ENCODE results near the gene MGMT.
A peak's percentile ranks its signal among the peaks of the same experiment; 100 is the strongest.

MGMT gene

GRCh38 chr10:129593953-129594352 lies 126.9 kb downstream of the MGMT start:
- no peak for DNase-seq (ENCODE audit: low spot score)

- DNase-seq (ENCODE audit: low spot score): no peak
These were observed 127.8 kb downstream of the MGMT start for GRCh38 chr10:129594811-129595210.

- no peak for DNase-seq (ENCODE audit: low spot score)
These were observed 131.4 kb downstream of the MGMT start for GRCh38 chr10:129598413-129598812.

GRCh38 chr10:129599160-129599559 lies 132.1 kb downstream of the MGMT start:
- DNase-seq (ENCODE audit: low spot score): no peak

- DNase-seq (ENCODE audit: low spot score): no peak
These were observed 134.7 kb downstream of the MGMT start for GRCh38 chr10:129601737-129602136.

- DNase-seq (ENCODE audit: low spot score): no peak
These were observed 136.0 kb downstream of the MGMT start for GRCh38 chr10:129602938-129603535.

- DNase-seq (ENCODE audit: low spot score): no peak
These were observed 137.4 kb downstream of the MGMT start for GRCh38 chr10:129604333-129605032.

- peak; percentile 44 for DNase-seq (ENCODE audit: low spot score)
These were observed 138.4 kb downstream of the MGMT start for GRCh38 chr10:129605266-129605985.

- DNase-seq (ENCODE audit: low spot score): peak; percentile 60
These were observed 139.0 kb downstream of the MGMT start for GRCh38 chr10:129605986-129606518.

- no peak for DNase-seq (ENCODE audit: low spot score)
These were observed 140.6 kb downstream of the MGMT start for GRCh38 chr10:129607607-129608109.

GRCh38 chr10:129608653-129609052 lies 141.6 kb downstream of the MGMT start:
- DNase-seq (ENCODE audit: low spot score): no peak

- DNase-seq (ENCODE audit: low spot score): no peak
These were observed 142.5 kb downstream of the MGMT start for GRCh38 chr10:129609551-129609950.

- DNase-seq (ENCODE audit: low spot score): no peak
These were observed 145.6 kb downstream of the MGMT start for GRCh38 chr10:129612481-129613109.

GRCh38 chr10:129613377-129613980 lies 146.4 kb downstream of the MGMT start:
- DNase-seq (ENCODE audit: low spot score): no peak

- no peak for DNase-seq (ENCODE audit: low spot score)
These were observed 147.3 kb downstream of the MGMT start for GRCh38 chr10:129614341-129614740.

- DNase-seq (ENCODE audit: low spot score): no peak
These were observed 148.3 kb downstream of the MGMT start for GRCh38 chr10:129615381-129615780.

- no peak for DNase-seq (ENCODE audit: low spot score)
These were observed 149.0 kb downstream of the MGMT start for GRCh38 chr10:129615921-129616525.

- no peak for DNase-seq (ENCODE audit: low spot score)
These were observed 150.7 kb downstream of the MGMT start for GRCh38 chr10:129617768-129618167.

GRCh38 chr10:129621062-129621461 lies 154.0 kb downstream of the MGMT start:
- DNase-seq (ENCODE audit: low spot score): no peak

GRCh38 chr10:129621693-129622092 lies 154.7 kb downstream of the MGMT start:
- no peak for DNase-seq (ENCODE audit: low spot score)

GRCh38 chr10:129622291-129622690 lies 155.2 kb downstream of the MGMT start:
- DNase-seq (ENCODE audit: low spot score): no peak

All from germinal center (tissue), 1 donor.